Transverse colon (tissue), 4 donors: Measurements from ENCODE around the gene COL23A1.

Experiments used
- EP300 ChIP-seq: sonication (generic); formaldehyde crosslinking; IDR thresholded peaks from one replicate; pipeline ENCODE4 v1.6.1; 2017; ENCODE audit warnings: antibody characterized with exemption, low read depth
- POLR2A ChIP-seq: fragments of 450-650 bp; IDR thresholded peaks from one replicate; pipeline ENCODE4 v1.6.1; 2016; ENCODE audit warnings: antibody characterized with exemption, mild to moderate bottlenecking, moderate library complexity
- POLR2AphosphoS5 ChIP-seq, 3 donors: sonication (generic); formaldehyde crosslinking; IDR thresholded peaks; one replicate each; pipeline ENCODE4 v1.6.1; 2016; ENCODE audit warnings: antibody characterized with exemption in 3 of 3
- TF ChIP-seq, protein P1 (sequence below), 5 experiments: fragments of 200-600 bp in 3 of 5; fragments of 450-650 bp in 2 of 5; sonication (generic) in 3 of 5; IDR thresholded peaks; 1 replicate in 2 of 5; 2 replicates in 3 of 5; pipeline ENCODE4 v1.5.1; 2016 to 2017; ENCODE audit warnings: antibody characterized with exemption in 5 of 5, inconsistent platforms in 3 of 5, mild to moderate bottlenecking in 2 of 5, moderate library complexity in 1 of 5

DNA sequence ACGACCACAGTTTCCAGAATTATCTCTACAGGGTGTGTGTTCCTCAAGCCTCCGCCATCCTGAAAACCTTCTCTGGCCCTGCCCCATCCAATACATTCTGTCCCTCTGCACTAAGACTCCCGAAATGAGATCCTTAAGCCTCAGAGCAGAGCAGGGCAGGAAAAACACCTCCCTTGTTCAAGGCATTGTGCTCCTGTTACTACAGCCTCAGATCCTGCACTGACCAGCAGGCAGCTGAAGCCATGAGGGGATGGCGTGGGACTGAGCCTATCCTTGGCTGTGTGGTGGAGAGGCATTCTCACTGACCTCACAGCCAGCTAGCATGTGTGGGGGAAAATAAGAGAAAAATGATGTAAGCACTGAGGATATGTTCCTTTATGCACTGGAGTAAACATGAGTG, 250.9 kb downstream of the COL23A1 start:
- TF ChIP-seq POLR2AphosphoS5 (IDR thresholded peaks at IDR 0.05) = no peak
- TF ChIP-seq, protein P1, sequence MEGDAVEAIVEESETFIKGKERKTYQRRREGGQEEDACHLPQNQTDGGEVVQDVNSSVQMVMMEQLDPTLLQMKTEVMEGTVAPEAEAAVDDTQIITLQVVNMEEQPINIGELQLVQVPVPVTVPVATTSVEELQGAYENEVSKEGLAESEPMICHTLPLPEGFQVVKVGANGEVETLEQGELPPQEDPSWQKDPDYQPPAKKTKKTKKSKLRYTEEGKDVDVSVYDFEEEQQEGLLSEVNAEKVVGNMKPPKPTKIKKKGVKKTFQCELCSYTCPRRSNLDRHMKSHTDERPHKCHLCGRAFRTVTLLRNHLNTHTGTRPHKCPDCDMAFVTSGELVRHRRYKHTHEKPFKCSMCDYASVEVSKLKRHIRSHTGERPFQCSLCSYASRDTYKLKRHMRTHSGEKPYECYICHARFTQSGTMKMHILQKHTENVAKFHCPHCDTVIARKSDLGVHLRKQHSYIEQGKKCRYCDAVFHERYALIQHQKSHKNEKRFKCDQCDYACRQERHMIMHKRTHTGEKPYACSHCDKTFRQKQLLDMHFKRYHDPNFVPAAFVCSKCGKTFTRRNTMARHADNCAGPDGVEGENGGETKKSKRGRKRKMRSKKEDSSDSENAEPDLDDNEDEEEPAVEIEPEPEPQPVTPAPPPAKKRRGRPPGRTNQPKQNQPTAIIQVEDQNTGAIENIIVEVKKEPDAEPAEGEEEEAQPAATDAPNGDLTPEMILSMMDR (IDR thresholded peaks at IDR 0.05) = no peak
- no peak for TF ChIP-seq POLR2A
- no peak for TF ChIP-seq EP300
